H1 (cell line): ENCODE results near the gene SNX24. TPM values are rescaled to one million over a fixed set of nuclear protein-coding genes. Genes with fewer than 3 reads are reported as not detected.

Experiments used
- BCL11A ChIP-seq, 2 experiments: IDR thresholded peaks; one replicate each; pipeline ENCODE4 v1.6.1; 2011; ENCODE audit warnings: low read depth in 2 of 2, low read length in 2 of 2, mild to moderate bottlenecking in 2 of 2
- HDAC2 ChIP-seq, 2 experiments: fragments of 300-600 bp in 1 of 2; sonication (generic) in 1 of 2; IDR thresholded peaks; 2 replicates each; pipeline ENCODE4 v1.6.1; 2011 to 2012; ENCODE audit warnings: low read depth in 2 of 2, low read length in 2 of 2, mild to moderate bottlenecking in 2 of 2, moderate library complexity in 2 of 2, borderline replicate concordance in 1 of 2, inconsistent platforms in 1 of 2
- KDM4A ChIP-seq: IDR thresholded peaks from one replicate; pipeline ENCODE4 v1.7.1; 2012; ENCODE audit warnings: low read depth, mild to moderate bottlenecking, moderate library complexity, low read length, inconsistent platforms; ENCODE audit not compliant: severe bottlenecking
- polyA plus RNA-seq, 7 experiments: library from polyadenylated mRNA; depleted of rRNA in 3 of 7; stranded (reverse) in 5 of 7; unstranded in 2 of 7; fragments of >200 nt in 5 of 7; fragments of 200-250 nt in 2 of 7; gene quantifications; 1 replicate in 5 of 7; 2 replicates in 1 of 7; 4 replicates in 1 of 7; pipeline versions ENCODE4 v1.2.1 to v1.2.3, GENCODE V29; 2011 to 2013; ENCODE audit warnings: missing spikeins in 2 of 7, mixed read lengths in 2 of 7
- total RNA-seq: library from RNA; stranded (reverse); fragmentation: NEBNext Ultra II Directional; extraction: Animal tissue kit (Norgen Biotek cat#: 25700); gene quantifications from 2 replicates; pipeline ENCODE4 v1.2.1, GENCODE V29; 2021

Gene SNX24
- total and polyA plus RNA-seq, 2 of the 8 experiments (the other 6 are each of a cell fraction or from before 2014, with no cell fraction given): 7.3 to 14.3 TPM

DNA sequence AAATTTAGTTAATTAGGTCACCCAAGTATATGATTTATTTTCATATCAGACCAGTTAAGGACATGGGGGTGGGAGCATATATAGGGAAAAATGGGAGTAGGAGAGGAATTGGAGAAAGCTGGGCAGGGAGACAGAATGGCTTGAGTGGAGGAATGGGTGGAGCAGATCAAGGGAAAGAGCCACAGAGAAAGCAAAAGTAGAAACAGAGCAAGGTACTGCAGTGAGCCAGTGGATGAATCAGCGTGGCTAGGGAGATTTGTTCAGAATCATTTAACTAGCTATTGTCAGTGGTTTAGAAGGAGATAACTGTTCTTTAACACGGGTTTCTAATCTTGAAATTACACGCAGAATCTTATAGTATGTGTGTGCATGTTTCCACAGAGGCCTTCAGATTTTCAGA, 37.4 kb downstream of the SNX24 start (continued):
- TF ChIP-seq HDAC2 (IDR thresholded peaks at IDR 0.05; ENCODE audit: borderline replicate concordance in 1 of 2, low read depth in 2 of 2, low read length in 2 of 2): no peak
- TF ChIP-seq BCL11A (IDR thresholded peaks at IDR 0.05; ENCODE audit: low read depth in 2 of 2, low read length in 2 of 2): no peak
- no peak for TF ChIP-seq KDM4A
- TF ChIP-seq, all 59 proteins: peak for 0
